Osteoblast (primary cell): Measurements from ENCODE around the gene BPHL. TPM values are rescaled to one million over a fixed set of nuclear protein-coding genes. Genes with fewer than 3 reads are reported as not detected.
"Not testable (repeated sequence)": the region's sequence is repeated elsewhere in the genome, so short reads cannot be mapped to it uniquely, and the experiment has no call there.

Experiments used
- DNase-seq: peaks from one replicate; pipeline ENCODE4 v3.0.0; 2011; ENCODE audit warnings: low spot score, mixed read lengths; ENCODE audit not compliant: insufficient read length; ENCODE audit errors: missing footprints
- H2AFZ ChIP-seq: 2 replicates; pipeline ENCODE4 v1.6.0; 2011; ENCODE audit warnings: mild to moderate bottlenecking, low read length
- H3K27ac ChIP-seq: 2 replicates; pipeline ENCODE4 v1.5.1; 2011; ENCODE audit warnings: mild to moderate bottlenecking, low read depth, low read length, moderate library complexity
- H3K27me3 ChIP-seq: 2 replicates; pipeline ENCODE4 v1.6.0; 2012; ENCODE audit warnings: mild to moderate bottlenecking, control low read depth, inconsistent platforms, low read length, moderate library complexity; ENCODE audit not compliant: insufficient read depth
- H3K36me3 ChIP-seq: 2 replicates; pipeline ENCODE4 v1.5.1; 2011; ENCODE audit warnings: mild to moderate bottlenecking, low read length, control low read depth, moderate library complexity; ENCODE audit not compliant: insufficient read depth
- H3K4me1 ChIP-seq: 2 replicates; pipeline ENCODE4 v1.5.1; 2011; ENCODE audit warnings: mild to moderate bottlenecking, low read length, control low read depth, moderate library complexity; ENCODE audit not compliant: insufficient read depth
- H3K4me2 ChIP-seq: 2 replicates; pipeline ENCODE4 v1.6.0; 2011; ENCODE audit warnings: mild to moderate bottlenecking, low read length; ENCODE audit not compliant: insufficient read depth
- H3K4me3 ChIP-seq: fragments of 200-600 bp; sonication (generic); 3 replicates; pipeline ENCODE4 v1.5.1; 2012; ENCODE audit warnings: mild to moderate bottlenecking, low read length, inconsistent platforms; ENCODE audit not compliant: insufficient read depth
- H3K79me2 ChIP-seq: 2 replicates; pipeline ENCODE4 v1.6.0; 2012; ENCODE audit warnings: mild to moderate bottlenecking, low read length, control low read depth, inconsistent platforms; ENCODE audit not compliant: insufficient read depth
- H3K9me3 ChIP-seq: 2 replicates; pipeline ENCODE4 v1.5.1; 2011; ENCODE audit warnings: low read depth, low read length, control low read depth
- H4K20me1 ChIP-seq: 2 replicates; pipeline ENCODE4 v1.6.0; 2012; ENCODE audit warnings: mild to moderate bottlenecking, low read length, control low read depth; ENCODE audit not compliant: insufficient read depth
- total RNA-seq: library from RNA; depleted of rRNA; stranded (reverse); fragments of >200 nt; gene quantifications from 2 replicates; pipeline ENCODE4 v1.2.3, GENCODE V29; 2012
- TF ChIP-seq, protein P1 (sequence below): IDR thresholded peaks from 2 replicates; pipeline ENCODE4 v1.5.1; 2011; ENCODE audit warnings: mild to moderate bottlenecking, low read depth, low read length, moderate library complexity; ENCODE audit errors: extremely low read depth

Gene BPHL
- total RNA-seq, 1 donor = 19.9 TPM

DNA sequence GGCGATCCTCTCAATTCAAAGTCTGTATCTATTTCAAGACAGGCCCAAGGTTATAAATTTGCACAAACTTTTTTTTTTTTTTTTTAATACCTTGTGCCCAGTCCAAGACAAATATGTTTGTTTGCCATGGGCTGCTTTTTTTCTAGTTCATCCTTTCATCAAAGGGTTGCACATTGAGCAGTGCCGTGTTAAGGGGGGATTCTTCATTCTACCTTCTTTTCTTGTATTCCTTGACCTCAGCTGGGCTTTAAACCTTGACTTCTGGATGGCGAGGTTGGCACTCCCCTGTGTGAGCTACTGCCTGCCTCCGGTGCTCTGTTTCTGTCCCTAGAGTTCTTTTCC is 42.8 kb upstream of the BPHL start:
- no peak for DNase-seq
- Histone ChIP-seq H3K4me2 (peak overlapping the region; percentile 44), H3K4me1 (peaks cover 18% of the 10 kb centered on the region), H3K79me2 (peaks cover 83% of the 10 kb centered on the region), H3K27ac (peak overlapping the region; percentile 30), H3K4me3 (no peak overlapping the region), H3K27me3 (no peaks in the 10 kb centered on the region), H2AFZ (no peak overlapping the region), H4K20me1 (peaks cover 31% of the 10 kb centered on the region), H3K9me3 (no peaks in the 10 kb centered on the region), H3K36me3 (peaks cover 29% of the 10 kb centered on the region)
- TF ChIP-seq, protein P1, sequence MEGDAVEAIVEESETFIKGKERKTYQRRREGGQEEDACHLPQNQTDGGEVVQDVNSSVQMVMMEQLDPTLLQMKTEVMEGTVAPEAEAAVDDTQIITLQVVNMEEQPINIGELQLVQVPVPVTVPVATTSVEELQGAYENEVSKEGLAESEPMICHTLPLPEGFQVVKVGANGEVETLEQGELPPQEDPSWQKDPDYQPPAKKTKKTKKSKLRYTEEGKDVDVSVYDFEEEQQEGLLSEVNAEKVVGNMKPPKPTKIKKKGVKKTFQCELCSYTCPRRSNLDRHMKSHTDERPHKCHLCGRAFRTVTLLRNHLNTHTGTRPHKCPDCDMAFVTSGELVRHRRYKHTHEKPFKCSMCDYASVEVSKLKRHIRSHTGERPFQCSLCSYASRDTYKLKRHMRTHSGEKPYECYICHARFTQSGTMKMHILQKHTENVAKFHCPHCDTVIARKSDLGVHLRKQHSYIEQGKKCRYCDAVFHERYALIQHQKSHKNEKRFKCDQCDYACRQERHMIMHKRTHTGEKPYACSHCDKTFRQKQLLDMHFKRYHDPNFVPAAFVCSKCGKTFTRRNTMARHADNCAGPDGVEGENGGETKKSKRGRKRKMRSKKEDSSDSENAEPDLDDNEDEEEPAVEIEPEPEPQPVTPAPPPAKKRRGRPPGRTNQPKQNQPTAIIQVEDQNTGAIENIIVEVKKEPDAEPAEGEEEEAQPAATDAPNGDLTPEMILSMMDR = no peak

DNA sequence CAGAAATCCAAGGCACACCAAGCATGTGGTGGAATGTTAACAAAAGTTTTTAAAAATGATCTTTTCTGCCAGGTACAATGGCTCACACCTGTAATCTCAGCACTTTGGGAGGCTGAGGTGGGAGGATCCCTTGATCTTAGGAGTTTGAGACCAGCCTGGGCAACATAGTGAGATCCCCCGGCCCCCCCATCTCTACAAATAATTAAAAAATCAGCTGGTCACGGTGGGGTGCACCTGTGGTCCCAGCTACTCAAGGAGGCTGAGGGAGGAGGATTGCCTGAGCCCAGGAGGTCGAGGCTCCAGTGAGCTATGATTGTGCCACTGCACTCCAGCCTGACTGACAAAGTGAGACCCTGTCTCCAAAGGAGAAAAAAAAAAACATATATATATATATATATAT is 42.2 kb upstream of the BPHL start:
- peaks cover 33% of the 10 kb centered on the region for H3K36me3 ChIP-seq
- no peaks in the 10 kb centered on the region for H3K9me3 ChIP-seq
- H3K4me2 ChIP-seq = no peak overlapping the region
- H2AFZ ChIP-seq = no peak overlapping the region
- no peak for DNase-seq
- peaks cover 83% of the 10 kb centered on the region for H3K79me2 ChIP-seq
- peaks cover 31% of the 10 kb centered on the region for H4K20me1 ChIP-seq
- no peaks in the 10 kb centered on the region for H3K27me3 ChIP-seq
- H3K27ac ChIP-seq = no peak overlapping the region
- no peak overlapping the region for H3K4me3 ChIP-seq
- TF ChIP-seq, protein P1 = no peak
- peaks cover 18% of the 10 kb centered on the region for H3K4me1 ChIP-seq

DNA sequence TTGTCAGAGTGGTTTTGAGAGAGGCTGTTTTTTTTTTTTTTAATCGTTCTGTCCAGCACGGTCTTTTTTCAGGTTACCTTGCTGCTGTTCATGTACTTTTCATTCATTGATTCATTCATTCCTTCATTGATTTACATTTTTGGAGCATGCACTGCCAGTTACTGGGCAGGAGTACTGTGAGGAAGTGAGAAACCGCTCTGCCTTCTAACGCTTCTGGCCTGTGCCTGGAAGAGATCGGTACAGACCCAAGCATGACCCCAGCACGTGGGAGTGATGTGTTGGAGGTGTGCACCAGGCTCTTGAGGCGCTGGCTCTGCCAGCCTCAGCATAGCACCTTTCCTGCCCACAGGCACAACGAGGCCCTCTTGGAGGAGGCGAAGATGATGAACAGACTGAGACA is 41.1 kb upstream of the BPHL start:
- Histone ChIP-seq H3K4me1 (peaks cover 18% of the 10 kb centered on the region), H3K79me2 (peaks cover 76% of the 10 kb centered on the region), H2AFZ (no peak overlapping the region), H3K4me3 (no peak overlapping the region), H4K20me1 (peaks cover 27% of the 10 kb centered on the region), H3K27me3 (no peaks in the 10 kb centered on the region), H3K4me2 (no peak overlapping the region), H3K9me3 (no peaks in the 10 kb centered on the region), H3K27ac (no peak overlapping the region), H3K36me3 (peaks cover 34% of the 10 kb centered on the region)
- no peak for DNase-seq
- TF ChIP-seq, protein P1 = no peak

DNA sequence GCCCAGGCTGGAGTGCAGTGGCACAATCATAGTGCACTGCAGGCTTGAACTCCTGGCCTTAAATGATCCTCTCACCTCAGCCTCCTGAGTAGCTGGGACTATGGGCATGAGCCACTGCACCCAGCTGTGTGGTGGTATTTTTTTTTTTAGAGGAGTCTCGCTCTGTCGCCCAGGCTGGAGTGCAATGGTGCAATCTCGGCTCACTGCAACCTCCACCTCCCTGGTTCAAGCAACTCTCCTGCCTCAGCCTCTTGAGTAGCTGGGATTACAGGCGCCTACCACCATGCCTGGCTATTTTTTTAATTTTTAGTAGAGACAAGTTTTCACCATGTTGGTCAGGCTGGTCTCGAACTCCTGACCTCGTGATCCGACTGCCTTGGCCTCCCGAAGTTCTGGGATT is 39.6 kb upstream of the BPHL start:
- H3K27ac ChIP-seq, H2AFZ ChIP-seq, H3K27me3 ChIP-seq, DNase-seq, H3K4me3 ChIP-seq, H3K4me2 ChIP-seq, H3K9me3 ChIP-seq: not testable (repeated sequence)
- Histone ChIP-seq H3K36me3 (peaks cover 45% of the 10 kb centered on the region), H3K79me2 (peaks cover 65% of the 10 kb centered on the region), H4K20me1 (peaks cover 17% of the 10 kb centered on the region), H3K4me1 (peaks cover 18% of the 10 kb centered on the region)
